Stimulated activated CD4-positive, alpha-beta T cell treated with anti-CD3 and anti-CD28 coated beads, Interleukin-1b, Interleukin-23, amount 100 ng/mL, for 4 hours (primary cell): ENCODE results near the gene FOXP1.

Experiments
- DNase-seq, 2 donors: peaks; one replicate each; pipeline ENCODE4 v3.0.0-alpha.2; 2020; ENCODE audit warnings: low read depth in 2 of 2

The FOXP1 gene

GRCh38 chr3:71372911-71373637, 210.5 kb downstream of the FOXP1 start:
- no peak for DNase-seq

DNA sequence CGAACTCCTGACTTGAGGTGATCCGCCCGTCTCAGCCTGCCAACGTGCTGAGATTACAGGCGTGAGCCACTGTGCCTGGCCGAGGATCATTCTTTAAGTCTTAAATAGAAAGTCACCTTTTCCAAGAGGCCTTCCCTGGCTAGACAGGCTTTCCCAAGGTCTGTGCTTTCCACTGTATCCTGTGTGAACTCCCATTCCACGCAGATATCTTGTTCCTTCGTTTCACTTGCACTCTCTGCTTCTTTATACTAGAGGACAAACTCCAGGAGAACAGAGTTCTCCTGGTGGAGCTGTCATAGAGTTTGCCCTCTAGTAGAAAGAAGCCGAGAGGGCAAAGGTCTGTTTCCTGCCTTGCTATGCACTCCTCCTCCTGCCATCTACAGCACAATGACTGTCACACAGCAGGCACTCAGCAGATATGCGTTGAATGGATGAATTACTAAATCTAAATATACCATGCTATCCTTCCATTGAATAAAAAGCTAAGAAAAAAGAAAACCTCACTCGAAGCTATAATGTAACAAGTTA, 211.2 kb downstream of the FOXP1 start:
- no peak for DNase-seq

GRCh38 chr3:71371282-71371681, 212.2 kb downstream of the FOXP1 start:
- no peak for DNase-seq

DNA sequence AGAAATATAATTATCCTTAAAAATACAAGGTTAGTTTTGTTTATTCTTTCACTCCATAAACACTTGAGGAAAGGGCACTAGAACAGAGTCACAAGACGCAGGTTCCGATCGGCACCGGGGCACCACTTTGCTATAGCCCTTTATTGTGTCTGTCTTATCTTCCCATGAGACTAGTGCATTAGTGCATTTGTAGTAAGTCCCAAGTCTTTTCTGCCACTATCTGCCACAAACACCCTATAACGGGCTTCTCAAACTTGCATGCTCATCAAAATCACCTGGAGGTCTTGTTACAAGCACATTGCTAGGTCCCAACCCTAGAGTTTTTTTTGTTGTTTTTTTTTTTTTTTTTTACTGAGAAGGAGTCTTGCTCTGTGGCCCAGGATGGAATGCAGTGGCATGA, 213.1 kb downstream of the FOXP1 start:
- DNase-seq = no peak

DNA sequence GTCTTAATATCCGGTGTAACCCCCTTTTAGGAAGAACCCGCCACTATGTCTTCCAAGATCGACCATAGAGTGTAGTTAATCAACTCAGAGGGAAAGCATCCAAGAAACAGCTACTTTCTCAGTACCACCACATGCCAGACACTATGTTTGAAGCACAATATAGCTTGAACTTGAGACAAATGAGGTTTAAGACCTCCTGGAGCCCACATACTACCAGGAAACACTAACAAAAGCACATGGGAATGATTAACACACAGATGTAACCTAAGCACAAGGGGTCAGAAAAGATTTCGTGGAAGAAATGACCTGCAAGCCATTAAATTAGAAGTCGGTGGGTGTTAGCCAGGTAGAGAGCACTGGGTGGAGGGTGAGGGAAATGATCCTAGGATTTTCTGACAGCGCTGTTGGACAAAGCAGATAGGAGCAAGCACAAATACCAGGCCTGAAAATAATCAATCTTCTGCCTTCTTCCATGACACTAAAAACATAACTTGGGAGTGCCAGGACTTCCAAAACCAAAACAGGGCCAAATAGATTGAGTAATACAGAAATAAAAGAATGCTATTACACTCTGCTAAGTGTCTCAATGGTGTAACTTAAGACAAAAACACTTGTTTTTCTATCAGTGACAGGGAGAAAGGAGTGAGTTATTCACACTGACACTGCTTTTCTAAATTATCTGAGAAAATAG, 213.7 kb downstream of the FOXP1 start:
- no peak for DNase-seq

GRCh38 chr3:71366988-71367604, 216.4 kb downstream of the FOXP1 start:
- no peak for DNase-seq

DNA sequence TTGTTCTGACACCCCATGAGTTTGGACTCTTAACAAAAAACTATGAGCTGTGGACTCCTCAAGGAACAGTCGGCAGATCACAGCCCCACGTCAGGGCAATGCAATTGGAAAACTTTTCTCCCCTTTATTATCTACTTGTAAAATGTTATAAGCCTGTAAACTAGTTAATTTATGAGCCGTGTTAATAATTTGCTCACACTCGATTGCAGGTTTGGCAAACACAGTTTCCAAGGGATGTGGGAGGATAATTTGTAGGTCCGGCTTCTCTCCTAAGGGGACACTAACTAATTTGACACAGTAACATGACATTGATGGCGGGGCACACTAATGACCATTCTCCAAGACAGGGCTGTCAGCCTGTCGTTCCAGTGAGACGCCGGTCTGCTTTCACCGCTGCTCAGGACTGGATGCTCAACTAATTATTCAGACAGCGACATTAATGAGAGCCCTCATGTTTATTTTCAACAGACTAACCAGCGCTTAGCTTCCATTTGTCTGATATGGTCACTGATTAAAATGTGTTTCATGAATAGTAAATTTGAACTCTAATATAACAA, 222.1 kb downstream of the FOXP1 start:
- no peak for DNase-seq

DNA sequence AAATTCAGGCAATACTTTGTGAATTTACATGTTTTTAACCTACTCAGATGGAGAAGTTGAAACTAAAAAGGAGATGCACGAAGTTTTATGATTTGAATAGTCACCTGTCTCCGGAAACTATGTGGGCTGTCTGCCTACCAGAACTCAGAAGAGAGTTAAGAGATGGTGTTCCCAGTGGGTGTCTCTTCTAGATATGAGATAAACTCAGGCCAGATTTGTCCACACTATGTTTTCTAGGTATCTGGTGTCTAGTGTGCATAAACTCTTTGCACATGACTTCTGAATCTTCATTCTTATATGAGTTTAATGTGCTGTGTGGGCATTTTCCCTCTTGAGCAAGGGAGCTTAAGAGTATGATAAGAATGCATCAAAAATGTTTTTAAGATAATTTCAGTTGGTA, 222.8 kb downstream of the FOXP1 start:
- no peak for DNase-seq

DNA sequence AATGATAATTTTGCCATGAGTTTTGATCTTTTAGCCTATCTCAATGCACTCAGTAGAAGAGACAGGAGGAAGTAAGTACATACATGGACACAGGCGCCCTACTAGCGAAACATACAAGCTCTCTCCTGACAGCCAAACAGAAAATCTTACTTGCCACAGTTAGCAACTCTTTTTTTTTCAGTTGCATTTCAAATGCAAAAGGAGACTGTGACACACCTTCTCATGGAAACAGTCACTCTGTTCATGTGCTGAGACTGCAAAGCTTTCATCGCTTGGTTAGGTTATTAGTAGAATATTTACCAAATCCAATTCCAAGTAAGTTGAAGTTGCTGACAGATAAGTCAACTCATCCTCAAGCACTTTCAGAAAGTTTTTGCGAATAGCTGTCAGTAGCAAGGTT, 223.3 kb downstream of the FOXP1 start:
- DNase-seq = no peak

GRCh38 chr3:71358243-71358642, 225.3 kb downstream of the FOXP1 start:
- DNase-seq = no peak

DNA sequence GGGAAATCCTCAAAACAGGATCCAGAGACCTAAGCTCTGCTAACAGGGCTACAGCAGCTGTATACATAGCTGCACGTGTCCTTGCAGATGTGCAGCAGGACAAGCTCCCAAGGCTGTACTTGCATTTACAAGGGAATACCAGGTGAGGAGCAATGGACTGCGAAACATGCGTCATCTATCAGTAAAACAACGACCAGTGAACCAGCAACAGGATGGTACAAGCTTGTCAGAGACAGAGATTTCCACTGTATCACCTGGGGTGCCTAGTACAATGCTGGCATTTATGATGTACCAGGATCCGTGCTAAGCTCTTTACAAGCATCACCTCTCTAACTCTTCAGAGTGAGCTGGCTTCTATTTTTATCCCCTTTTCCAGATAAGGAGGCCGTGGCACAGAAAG, 227.3 kb downstream of the FOXP1 start:
- DNase-seq = no peak

- DNase-seq = peak in 1 of 2 donors; percentile 23
Measured at GRCh38 chr3:71355862-71356261, 227.7 kb downstream of the FOXP1 start.

DNA sequence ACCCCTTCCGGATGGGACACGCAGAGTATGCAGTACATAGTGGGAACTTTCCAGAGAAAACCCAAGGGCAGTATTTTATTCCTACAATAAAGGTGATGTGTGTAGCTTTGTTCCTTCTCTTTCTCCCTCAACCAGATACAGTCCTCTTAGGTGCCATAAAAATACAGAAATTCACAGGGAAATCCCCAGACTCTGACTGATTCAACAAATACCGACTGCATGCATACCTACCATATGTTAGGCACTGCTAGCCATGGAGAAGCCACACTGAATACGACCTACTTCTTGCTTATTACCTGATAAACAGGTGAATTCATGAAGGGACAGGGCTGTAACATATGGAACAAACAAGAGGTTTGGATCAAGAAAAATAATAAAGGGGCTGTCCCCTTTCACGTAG, 228.5 kb downstream of the FOXP1 start:
- DNase-seq = no peak

DNA sequence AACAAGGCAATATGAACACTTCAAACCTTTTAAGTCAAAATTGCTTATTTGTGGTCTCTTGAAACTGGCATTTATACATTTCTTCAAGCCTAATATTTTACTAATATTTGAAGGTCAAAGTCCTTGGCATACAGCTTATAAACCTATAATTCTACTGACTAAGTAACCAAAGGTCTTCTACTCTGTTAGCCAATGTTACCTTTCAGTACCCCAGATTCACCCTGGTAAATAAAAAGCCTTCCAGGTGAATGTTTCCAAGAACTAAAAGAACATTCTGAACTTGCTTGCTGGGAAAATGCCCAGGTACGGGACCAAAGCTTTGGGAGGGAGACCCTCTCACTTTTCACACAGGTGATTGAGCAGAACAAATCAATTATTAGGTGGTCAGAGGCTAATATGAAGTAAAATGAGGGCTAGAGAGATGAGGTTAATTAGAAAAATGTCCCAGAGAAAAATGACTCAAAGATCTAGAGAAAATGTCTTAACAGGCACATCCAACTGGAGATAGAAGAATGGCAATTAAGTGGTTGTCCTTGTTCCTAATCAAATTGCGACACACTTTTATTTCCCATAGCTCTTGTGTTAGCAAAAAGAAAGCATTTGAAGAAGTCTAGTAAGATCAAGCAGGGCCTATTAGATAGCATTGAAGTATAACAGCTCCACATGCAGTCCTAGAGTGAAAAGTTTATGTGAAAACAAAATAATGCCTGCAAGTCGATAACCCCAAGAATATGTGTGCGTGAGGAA, 232.0 kb downstream of the FOXP1 start:
- no peak for DNase-seq

- DNase-seq = no peak
Measured at GRCh38 chr3:71350998-71351397, 232.5 kb downstream of the FOXP1 start.

GRCh38 chr3:71348831-71349230, 234.7 kb downstream of the FOXP1 start:
- DNase-seq = no peak

DNA sequence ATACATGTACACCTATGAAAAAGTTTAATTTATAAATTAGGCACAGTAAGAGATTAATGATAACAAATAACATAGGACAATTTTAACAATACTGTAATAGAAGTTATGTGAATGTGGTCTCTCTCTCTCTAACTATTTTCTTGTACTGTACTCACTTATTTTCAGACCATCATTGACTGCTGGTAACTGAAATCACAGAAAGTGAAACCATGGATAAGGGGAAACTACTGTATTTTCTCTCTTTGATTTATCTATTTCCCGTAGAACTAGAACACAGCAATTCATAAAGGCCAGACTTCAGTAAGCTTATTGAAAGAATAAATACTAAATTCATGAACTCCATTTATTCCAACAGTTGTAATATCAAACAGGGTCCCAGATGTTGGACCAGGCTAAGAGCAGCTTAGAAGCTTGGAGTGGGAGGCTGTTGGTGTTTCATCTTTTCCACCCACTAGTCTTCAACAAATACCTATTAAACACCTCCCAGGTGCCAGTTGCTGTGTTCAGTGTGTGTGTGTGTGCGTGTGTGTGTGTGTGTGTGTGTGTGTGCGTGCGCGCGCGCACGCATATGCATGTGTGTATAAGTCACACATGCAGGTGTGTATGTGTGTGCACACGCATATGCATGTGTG, 235.4 kb downstream of the FOXP1 start:
- DNase-seq = no peak

DNA sequence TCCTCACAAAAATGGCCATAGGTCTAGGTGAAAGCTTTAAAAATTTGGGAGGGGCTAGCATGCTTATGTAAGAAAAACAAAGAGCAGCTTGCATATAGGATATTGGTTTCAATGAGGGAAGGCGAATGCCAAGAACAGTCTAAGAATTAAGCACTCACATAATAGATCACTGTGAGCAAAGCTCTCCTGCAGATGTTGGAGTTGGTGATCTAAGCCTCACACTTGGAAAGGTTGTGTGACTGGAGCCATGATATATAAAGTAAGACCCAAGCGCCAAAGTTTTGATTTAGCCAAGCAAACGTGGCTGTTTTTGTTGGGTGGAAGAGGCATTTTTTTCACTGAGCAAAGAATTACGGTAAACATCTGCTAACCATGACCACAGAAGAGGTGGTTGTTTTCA, 237.5 kb downstream of the FOXP1 start:
- no peak for DNase-seq

DNA sequence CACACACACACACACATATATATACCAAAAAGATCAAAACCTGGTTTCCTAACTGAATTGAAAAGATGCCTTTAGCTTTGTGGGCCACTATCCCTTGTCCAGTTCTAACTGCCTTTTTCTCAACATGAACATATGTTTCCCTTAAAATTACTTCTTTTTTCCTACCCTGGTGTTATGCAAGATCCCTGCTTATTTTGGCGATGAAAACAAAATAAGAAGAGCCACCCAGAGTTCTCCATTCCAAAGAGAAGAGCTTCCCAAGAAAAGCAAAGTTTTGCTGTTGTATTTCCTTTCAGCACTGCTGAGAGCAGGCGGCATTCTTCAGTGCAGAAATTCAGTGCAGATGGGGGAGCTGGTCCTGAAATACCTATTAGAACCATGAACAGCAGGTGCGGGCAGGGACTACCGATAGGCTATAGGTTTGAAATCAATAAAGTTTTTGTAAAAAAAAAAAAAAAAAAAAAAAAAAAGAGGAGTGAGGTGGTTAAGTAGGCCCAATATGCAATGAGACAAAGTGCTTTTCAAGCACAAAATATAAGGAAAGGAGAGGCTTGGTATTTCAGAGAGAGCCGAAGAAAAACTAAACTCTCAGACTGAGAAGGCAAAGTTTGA, 238.0 kb downstream of the FOXP1 start:
- DNase-seq = no peak

DNA sequence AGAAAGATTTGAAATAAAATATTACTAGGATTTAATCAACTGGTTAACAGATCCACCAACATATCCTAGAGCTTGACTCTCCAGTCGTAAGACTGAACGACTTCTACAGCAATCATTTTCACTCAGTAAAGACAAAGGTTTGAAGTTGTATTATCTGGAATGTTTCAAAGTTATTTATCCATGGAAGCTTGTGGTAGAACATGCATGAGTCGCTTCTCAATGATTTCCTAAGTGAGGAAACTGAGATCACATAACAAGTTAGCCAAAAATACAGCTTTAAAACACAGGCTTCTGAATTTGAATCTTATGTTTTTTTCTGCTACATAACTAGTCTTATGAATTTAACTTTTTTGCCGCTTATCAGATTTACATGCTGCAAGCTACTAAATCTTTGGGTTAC, 241.8 kb downstream of the FOXP1 start:
- no peak for DNase-seq

DNA sequence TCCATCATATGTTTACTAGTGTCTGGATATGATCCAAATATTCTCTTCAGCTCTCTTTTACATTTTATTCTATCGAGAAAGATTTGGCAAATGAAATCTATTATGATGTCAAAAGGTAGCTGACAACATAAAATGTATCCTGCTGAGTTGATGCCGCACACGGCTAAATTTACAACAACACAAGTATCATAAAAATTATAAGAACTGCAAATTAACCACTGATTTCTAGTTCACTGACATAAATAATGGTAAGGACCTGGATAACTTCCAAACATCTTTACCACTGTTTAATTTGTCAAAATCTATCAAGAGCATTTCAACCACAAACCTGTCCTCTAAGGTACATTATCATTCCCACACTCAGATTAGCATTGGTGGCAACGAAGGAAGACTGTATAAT, 244.5 kb downstream of the FOXP1 start:
- no peak for DNase-seq
